Stimulated activated CD8-positive, alpha-beta memory T cell treated with anti-CD3 and anti-CD28 coated beads, Interleukin-7, amount 100 ng/mL, for 48 hours (primary cell): ENCODE measurements around the gene CHD6.

Experiments
- DNase-seq, 2 donors: peaks; one replicate each; pipeline ENCODE4 v3.0.0-alpha.2; 2020; ENCODE audit warnings: low read depth in 1 of 2; ENCODE audit errors: extremely low read depth in 1 of 2

The CHD6 gene

DNA sequence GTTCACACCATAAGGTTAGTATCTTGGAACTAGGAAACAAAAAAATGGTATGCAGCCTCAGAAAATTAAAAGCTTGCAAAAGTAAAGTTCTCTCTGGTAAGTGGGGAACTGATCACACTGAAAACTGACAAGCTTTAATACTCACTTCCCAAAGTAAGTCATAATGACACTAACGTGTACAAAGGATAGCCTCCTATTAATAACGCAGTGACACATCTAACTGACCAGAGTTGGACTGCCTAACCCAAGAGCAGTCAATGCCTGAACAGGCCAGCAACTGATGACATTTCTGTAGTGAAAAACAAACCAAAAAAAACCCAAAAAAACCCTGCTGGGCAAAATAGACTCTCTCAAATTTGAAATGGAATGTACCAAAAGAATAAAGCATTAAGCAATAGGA, 30.7 kb downstream of the CHD6 start:
- no peak for DNase-seq

DNA sequence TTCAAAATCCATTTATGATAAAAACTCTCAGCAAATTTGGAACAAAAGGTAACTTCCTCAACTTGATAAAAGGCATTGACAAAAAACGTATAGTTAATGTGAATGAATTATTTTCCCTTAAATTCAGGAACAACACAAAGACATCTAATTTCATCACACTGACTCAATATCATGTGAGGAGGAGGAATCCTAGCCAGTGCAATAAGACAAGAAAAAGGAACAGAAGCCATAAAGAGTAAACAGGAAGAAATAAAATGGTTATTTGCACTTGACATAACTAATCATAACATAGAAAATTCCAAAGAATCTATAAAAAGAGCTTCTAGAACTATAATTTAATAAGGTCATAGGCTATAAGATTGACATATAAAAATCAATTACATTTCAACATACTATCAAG, 31.4 kb downstream of the CHD6 start:
- DNase-seq = no peak

DNA sequence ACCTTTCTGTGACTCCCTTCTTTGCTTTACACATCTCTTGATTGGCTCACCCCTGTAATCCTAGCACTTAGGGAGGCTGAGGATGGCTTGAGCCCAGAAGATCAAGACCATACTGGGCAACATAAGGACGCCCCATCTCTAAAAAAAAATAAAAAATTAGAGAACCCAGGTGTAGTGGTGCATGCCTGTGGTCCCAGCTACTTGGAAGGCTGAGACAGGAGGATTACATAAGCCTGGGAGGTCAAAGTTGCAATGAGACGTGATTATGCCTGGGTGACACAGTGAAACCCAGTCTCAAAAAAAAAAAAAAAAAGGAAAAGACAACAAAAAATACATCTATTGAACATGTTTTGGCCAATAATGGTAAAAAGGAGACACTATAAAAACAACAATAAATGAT, 37.8 kb downstream of the CHD6 start:
- no peak for DNase-seq

DNA sequence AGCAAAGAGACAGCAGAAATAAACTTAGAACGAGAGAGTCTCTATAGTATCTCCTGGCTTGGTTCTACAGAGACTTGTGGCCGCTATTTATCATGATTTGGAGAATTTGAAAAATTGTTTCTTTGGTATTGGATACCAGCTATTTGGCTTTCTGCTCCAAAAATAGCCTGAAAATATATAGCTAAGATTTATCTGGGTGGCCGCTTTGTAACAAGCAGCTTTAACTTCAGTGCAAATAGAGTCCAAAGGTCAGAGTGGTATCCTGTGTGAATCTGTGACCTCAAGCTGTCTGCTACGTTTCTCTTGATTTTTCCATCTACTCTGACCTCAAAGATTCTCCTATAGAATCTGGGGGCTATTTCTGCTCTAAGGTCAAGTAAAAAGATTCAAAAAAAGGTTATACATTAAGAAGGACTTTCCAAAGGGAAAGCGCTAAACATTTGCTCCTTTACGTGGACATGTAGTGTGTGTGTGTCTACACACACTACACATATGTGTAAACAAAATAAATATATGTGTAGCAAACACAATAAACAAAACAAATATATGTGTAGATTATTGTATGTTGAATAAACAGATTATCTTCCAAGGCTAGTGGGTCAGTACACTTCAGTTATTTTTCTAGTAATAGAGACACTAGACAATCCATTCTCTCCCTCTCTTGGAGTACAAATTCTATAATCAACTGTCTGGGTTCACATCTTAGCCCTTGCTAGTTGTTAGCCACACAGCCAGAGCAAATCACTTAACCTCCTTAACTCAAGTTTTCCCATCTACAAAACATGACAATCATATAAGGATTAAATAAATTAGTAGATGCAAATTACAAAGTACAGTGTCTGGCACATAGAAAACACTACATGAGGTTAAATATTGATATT, 40.8 kb downstream of the CHD6 start:
- DNase-seq = no peak

DNA sequence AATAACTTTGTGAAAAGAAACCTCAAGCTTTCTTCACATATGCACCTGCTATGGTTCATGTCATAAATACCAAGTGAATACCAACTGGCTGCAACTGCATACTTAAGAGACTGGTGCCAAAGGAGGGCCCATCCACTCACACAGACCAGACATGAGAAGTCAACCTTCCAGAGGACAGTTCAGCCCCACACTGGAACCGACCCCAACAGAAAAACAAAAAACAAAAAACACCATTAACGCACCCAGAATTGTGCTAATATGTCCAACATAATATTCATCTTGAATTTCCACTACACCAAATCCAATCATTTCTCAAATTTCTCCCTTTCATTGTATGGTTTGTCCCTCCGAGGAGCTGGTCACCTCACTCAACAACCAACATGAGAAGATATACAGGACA, 42.8 kb downstream of the CHD6 start:
- no peak for DNase-seq

DNA sequence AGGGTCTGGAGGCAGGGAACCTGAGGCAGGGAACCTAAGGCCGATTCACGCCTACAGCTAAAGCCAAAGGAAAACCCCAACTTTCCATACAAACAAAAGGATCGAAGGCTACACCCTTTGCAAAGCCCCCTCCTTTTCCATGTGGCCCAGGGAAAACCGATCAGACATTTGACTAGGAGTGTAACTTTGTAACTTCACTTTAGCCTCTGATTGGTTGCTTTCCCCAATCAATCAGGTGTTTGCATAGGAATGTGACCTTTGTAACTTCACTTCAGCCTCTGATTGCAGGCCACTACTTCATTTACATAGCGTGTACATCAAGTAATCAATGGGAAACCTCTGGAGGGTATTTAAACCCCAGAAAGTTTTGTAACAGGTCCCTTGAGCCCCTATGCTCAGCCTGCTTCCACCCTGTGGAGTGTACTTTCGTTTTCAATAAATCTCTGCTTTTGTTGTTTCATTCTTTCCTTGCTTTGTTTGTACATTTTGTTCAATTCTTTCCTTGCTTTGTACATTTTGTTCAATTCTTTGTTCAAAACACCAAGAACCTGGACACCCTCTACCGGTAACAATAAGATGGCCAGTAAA, 43.3 kb downstream of the CHD6 start:
- no peak for DNase-seq

DNA sequence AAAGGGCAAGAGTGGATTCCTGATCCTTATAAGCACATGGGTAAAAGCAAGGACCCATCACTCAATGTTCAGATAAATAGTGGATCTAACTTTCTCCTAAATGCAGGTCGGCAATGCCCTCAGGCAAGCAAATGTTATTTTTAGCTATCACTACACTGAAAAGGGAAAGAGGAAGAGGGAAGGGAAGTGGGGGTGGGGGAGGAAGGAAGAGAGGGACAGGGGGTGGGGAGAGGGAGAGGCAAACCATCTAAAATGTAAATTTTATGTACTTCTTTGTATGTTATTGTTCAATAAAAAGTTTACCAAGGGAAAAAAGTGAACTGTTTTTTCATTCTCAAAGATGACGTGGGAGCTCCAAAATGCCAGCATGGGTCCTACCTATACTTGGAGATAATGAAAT, 44.2 kb downstream of the CHD6 start:
- DNase-seq = no peak

DNA sequence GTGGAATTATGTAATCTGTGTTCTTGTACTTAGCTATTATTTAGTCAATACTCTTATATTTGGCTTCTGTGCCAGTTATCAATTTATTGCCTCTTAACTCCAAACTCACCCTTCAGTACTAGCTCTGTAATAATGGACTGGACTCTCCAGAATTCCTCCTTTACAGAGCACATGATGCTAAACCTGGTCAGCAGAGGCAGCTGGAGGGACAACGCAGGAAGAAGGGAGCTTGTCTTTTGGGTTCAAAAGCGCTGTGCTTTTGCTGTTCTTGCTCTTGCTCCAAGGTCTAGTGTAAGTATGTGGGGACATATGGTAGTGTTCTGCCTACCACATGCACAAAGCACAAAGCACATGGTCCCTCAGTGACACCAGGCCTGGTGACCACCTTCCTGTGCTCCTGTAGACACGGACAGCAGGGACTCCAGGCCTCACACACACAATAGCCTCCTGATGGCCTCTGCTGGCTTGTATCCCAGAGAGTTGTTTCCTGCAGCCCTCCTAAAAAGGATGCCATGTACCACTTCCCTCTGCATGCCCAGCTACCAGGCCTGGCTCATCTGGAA, 46.1 kb downstream of the CHD6 start:
- no peak for DNase-seq

DNA sequence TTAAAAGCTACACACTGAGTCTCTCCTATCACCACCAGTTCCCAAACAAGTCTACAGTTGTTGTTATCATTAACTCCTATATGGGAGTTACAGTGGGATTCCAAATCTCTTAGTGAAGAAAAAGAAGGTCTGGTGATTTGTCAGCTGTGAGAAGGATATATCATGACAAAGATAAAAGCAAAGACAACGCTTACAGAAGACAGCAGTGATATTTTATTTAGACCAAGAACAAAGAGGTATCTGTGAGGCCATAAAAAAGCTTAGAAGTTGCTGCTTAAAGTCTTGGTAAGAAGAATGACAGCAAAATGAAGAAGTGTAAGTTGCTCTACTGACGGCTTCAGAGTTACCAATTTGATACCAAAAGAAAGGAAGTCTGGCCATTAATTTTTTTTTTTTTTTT, 47.2 kb downstream of the CHD6 start:
- no peak for DNase-seq

DNA sequence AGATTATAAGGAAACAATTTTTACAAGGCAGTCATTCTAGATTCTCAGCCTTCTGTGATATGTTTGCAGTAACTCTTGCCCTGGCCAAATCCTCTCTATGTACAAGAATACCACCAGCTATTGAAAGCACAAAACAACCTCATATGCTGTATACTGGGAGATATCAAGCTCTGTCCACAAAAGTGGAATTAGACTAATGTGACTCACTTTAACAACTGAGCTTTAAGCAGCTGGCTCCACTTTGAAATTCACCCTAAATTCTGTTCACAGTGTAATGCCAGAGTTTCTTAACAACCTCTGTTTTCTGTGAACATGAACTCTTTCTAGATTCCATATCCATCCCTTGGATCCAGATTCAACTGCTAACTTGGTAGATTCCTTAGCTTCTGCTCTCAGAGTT, 47.6 kb downstream of the CHD6 start:
- no peak for DNase-seq

DNA sequence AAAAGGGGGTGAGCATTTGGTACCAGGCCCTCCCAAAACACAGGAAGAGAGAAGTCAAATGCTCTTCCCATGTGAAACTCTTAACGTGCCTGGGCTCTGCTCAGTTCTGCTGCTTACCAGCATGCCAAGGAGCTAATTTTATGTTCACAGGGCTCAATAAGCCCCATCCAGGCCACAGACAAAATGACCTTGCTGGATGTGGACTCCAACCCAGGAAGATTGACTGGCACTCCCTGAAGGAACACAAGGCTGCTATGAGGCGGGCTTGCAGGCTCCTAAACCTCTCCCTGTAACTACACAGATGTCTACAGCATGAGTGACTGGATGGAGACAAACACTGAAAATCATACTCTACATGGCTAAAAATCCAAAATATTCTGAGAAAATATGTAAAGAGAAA, 50.6 kb downstream of the CHD6 start:
- no peak for DNase-seq

DNA sequence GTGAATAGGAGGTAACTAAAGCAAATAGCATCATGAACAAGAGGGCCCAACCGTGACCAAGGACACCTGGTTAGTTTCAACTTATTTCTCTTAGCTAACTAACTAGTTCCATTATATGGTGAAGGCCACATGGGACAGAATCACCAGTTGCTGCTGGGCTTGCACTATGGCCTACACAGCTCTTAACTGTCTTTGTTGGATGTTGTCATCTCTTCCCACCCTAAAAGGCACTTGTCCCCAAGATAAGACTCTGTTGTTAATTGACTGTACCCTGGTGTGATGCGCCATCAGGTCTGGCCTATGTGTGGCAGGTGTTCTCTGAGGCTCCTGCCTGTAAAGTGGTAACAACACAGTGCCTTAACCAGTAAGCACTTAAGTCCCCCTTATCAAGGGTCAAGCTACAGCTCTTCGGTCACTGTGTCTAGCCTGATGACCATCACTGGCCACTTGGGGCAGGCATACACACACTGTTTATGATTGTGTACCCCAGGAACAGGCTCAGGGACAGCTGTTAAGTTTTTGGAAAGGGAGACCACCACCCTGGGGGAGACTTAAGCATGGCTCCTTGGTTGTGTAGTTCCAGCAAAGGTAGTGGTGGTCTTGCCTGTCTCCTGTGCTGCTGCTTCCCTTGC, 51.2 kb downstream of the CHD6 start:
- no peak for DNase-seq

DNA sequence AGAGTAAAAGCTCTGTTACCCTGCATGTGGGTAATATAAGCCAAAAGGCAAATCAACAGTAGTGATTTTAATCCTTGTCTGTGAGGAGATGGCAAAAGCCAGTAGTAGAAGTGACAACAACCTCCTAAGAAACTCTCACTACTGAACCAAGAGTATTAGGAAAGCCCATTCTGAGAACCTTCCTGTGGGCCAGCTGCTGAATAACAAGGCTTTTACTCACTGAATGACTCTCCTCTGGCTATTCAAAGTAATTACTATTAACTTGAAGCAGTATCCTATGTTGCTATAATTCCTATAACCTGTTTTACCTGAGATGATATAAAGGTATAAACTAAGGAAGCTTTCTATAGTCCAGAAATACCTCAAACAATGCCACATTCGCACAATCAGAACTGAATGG, 55.1 kb downstream of the CHD6 start:
- no peak for DNase-seq

DNA sequence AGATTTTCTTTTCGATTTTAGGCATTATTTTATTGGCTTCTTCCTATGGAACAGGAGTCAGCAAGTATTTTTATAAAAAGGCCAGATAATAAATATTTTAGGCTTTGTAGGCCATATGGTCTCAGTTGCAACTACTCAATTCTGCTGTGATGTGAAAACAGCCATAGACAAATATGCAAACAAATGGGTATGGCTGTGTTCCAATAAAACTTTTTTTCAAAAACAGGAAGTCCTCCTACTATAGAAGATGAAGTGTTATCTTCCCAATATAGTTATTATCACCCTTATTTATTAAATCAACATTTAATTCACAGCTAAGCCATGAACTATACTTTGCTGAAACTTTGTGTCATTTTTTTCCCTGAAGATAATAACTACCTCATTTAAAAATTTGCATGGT, 57.2 kb downstream of the CHD6 start:
- no peak for DNase-seq

DNA sequence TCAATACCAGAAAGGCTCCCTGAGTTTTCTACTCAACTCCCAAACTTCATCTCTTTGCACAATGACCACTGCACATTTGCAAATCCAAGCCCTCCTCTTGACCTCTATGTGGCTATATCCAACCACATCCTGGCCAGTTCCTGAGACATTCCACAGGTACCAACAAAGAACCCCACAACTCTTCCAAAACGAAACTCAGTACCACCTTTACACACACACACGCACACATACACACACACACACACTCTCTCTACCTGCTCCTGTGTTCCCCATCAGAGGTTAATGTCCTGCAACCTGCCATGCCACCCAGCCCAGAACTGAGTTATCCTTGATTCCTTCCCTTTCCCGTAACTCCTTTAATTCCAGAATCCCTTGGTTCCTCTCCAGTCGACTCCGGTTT, 58.5 kb downstream of the CHD6 start:
- DNase-seq = no peak

DNA sequence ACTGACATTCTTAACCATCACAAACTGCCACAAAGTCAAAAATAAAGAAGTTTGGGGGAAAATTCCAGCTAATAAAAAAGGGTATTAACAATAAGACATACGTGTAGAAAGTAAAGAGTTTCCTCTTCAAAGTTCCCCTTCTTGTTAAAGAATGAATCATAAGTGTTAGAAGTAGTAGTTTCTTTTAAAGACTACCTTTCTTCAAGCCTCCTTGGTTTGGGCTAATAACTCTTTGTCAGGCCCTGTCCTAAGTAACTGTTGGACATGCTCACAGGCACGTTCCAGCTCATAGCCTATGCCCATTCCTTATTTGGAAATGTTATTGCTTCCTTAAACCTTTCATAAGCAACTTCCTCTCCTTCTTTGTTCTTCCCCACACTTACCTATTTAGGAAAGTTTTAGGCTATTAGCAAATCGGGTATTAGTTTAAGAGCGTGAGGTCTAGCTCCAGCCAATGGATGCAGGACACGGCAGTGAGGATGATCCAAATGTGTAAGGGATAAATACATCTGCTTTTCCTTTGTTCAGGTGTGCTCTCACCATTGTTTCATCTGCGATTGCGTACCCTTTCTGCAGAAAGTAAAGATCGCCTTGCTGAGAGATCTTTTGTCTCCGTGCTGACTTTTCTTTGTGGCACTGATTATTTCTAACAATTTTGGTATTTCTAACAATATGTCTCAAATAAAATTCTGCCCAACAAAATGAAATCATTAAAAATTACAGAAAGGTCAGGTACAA, 64.9 kb downstream of the CHD6 start:
- DNase-seq = no peak

DNA sequence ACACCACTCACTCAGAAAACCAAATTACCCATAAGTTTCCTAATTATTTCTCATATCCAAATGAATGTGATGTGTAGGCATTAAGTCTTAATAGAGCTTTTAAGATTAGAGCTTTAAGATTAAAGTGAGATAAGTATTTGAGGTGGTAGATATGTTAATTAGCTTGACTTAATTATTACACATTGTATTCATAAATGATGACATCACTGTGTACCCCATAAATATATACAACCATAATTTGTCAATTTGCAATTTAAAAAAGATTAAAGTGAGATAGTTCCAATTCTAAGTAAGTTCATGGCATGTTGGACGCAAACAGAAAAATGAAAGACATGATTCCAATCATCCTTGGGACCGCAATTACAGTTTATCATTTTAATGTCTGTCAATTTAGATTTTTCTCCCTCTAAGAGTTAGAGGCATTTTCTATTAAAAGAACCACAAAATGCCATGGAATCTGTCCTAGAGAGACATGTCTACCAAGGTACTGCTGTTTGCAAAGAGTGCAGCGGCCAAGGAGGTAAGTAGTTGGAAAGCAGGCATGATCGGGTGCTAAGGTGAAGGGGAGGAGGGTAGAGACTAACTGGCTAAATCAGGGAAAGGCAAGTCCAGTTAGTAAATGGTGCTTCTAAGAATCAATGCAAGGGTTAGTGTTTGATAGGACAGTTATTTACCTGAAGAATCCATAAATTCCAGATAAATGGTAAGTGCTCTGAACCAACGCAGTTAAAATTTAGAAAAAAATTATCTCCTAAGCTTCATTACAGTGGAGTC, 65.7 kb downstream of the CHD6 start:
- no peak for DNase-seq

DNA sequence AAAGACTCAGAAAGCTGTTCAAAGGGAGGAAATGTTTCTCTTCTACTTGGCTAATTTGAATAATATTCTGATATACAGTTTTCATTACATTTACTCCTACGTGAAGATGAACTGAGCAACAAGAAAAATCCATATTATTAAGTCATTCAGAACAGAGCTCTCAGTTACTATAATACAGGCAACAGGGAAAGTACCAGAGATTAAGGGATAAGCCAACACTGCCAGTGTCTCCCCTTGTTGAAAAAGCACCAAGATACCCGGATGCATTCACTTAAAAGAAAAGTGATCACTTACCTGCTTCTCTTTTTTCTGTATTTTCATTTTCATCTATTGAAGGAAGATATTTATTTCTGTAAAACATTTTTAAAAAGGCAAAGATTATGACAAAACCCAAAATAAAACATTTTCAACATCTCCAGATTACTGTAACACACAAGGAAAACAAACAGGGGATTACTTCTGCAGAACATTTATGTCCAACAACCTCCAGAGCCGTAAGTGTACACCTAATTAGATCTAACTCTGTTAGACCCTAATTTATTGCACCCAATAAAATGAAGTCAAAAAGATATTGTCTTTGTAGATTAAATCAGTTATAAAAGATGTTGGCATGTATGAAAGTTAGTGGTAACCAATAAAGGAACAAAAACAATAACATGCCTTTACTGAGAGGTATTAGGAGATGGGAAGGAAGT, 67.0 kb downstream of the CHD6 start:
- no peak for DNase-seq

DNA sequence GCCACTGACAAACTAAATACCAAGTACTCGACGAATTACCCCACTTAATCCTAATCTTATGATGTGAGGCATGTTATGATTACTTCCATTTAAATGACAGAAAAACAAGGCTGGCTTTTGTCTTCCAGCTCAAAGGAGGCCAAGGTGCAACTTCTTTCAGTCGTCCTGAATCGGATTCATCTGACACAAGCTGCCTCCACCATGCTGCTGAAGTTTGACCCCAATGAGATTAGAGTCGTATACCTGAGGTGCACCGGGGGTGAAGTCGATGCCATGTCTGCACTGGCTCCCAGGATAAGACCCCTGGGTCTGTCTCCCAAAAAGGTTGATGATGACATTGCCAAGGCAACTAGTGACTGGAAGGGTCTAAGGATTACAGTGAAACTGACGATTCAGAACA, 71.0 kb downstream of the CHD6 start:
- DNase-seq = no peak

DNA sequence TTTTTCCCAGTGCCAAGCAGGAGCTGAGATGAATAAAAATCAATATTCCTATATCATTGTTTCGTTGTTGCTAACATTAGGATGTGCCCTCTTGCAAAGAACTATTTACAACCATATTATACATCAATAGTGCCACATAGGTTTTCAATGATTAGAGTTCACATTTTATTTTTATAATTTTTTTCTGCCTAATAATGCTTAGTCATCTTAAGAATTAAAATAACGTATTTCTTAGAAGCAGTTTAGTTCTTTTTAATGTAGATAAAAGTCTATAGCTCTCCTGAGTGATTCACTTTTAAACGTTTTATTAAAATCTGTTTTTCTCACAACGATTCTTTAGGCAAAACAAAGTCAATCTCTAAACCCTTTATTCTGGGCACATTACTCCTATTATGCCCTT, 71.6 kb downstream of the CHD6 start:
- no peak for DNase-seq
